ENCODE data around the gene CLDN9. TPM values are rescaled to one million over a fixed set of nuclear protein-coding genes. Genes with fewer than 3 reads are reported as not detected.
A peak's percentile ranks its signal among the peaks of the same experiment; 100 is the strongest.

The CLDN9 gene
- total RNA-seq, 1 donor from 2014 or later, result 0.99 TPM

- Mint-ChIP-seq H3K4me3 (peak overlapping the region; percentile 80), H3K27me3 (no peaks in the 10 kb centered on the region), H3K4me1 (ENCODE audit: unreplicated experiment) (peaks cover 12% of the 10 kb centered on the region), H3K9me3 (no peaks in the 10 kb centered on the region), H3K27ac (peak overlapping the region; percentile 73), H3K36me3 (no peaks in the 10 kb centered on the region)
- DNase-seq (ENCODE audit: extremely low spot score, unreplicated experiment), result no peak
- no peak for TF ChIP-seq CTCF (conservative IDR thresholded peaks at IDR 0.05)
These were observed 31.4 kb upstream of the CLDN9 start for GRCh38 chr16:2981177-2981898.

- Mint-ChIP-seq H3K4me3 (peak overlapping the region; percentile 80), H3K4me1 (ENCODE audit: unreplicated experiment) (peaks cover 12% of the 10 kb centered on the region), H3K27ac (peak overlapping the region; percentile 73), H3K36me3 (no peaks in the 10 kb centered on the region), H3K27me3 (no peaks in the 10 kb centered on the region), H3K9me3 (no peaks in the 10 kb centered on the region)
- no peak for DNase-seq (ENCODE audit: extremely low spot score, unreplicated experiment)
- TF ChIP-seq CTCF (conservative IDR thresholded peaks at IDR 0.05), result no peak
These were observed 30.8 kb upstream of the CLDN9 start for GRCh38 chr16:2981899-2982250.

GRCh38 chr16:2982402-2982801 lies 30.3 kb upstream of the CLDN9 start:
- H3K27ac Mint-ChIP-seq, result no peak overlapping the region
- TF ChIP-seq CTCF (conservative IDR thresholded peaks at IDR 0.05), result no peak
- H3K9me3 Mint-ChIP-seq, result no peaks in the 10 kb centered on the region
- DNase-seq (ENCODE audit: extremely low spot score, unreplicated experiment), result no peak
- H3K27me3 Mint-ChIP-seq, result no peaks in the 10 kb centered on the region
- H3K36me3 Mint-ChIP-seq, result no peaks in the 10 kb centered on the region
- peaks cover 12% of the 10 kb centered on the region for H3K4me1 Mint-ChIP-seq (ENCODE audit: unreplicated experiment)
- H3K4me3 Mint-ChIP-seq, result peak overlapping the region; percentile 80

GRCh38 chr16:2983706-2984136 lies 29.0 kb upstream of the CLDN9 start:
- peak overlapping the region; percentile 83 for H3K27ac Mint-ChIP-seq
- H3K4me1 Mint-ChIP-seq (ENCODE audit: unreplicated experiment), result peaks cover 12% of the 10 kb centered on the region
- no peaks in the 10 kb centered on the region for H3K27me3 Mint-ChIP-seq
- no peaks in the 10 kb centered on the region for H3K36me3 Mint-ChIP-seq
- TF ChIP-seq CTCF (conservative IDR thresholded peaks at IDR 0.05), result peak; percentile 95
- H3K4me3 Mint-ChIP-seq, result peak overlapping the region; percentile 58
- H3K9me3 Mint-ChIP-seq, result no peaks in the 10 kb centered on the region
- peak; percentile 91 for DNase-seq (ENCODE audit: extremely low spot score, unreplicated experiment)

GRCh38 chr16:2985462-2985861 lies 27.3 kb upstream of the CLDN9 start:
- no peaks in the 10 kb centered on the region for H3K36me3 Mint-ChIP-seq
- no peak overlapping the region for H3K27ac Mint-ChIP-seq
- no peaks in the 10 kb centered on the region for H3K9me3 Mint-ChIP-seq
- no peaks in the 10 kb centered on the region for H3K27me3 Mint-ChIP-seq
- TF ChIP-seq CTCF (conservative IDR thresholded peaks at IDR 0.05), result no peak
- H3K4me1 Mint-ChIP-seq (ENCODE audit: unreplicated experiment), result peaks cover 12% of the 10 kb centered on the region
- DNase-seq (ENCODE audit: extremely low spot score, unreplicated experiment), result no peak
- no peak overlapping the region for H3K4me3 Mint-ChIP-seq

All from type B pancreatic cell (in vitro differentiated cells).